GM15510 (cell line): ENCODE data around the gene EXO5.

Experiments
- POLR2A ChIP-seq: IDR thresholded peaks from 3 replicates; pipeline ENCODE4 v1.6.1; 2011; ENCODE audit warnings: borderline replicate concordance; ENCODE audit not compliant: insufficient read length; ENCODE audit errors: extremely low read depth

The EXO5 gene

GRCh38 chr1:40532062-40532389, 23.5 kb downstream of the EXO5 start:
- TF ChIP-seq POLR2A = no peak

GRCh38 chr1:40532844-40533424, 24.4 kb downstream of the EXO5 start:
- TF ChIP-seq POLR2A = no peak

- TF ChIP-seq POLR2A = no peak
Measured at GRCh38 chr1:40534589-40534988, 26.0 kb downstream of the EXO5 start.

- no peak for TF ChIP-seq POLR2A
Measured at GRCh38 chr1:40535732-40536131, 27.2 kb downstream of the EXO5 start.

- TF ChIP-seq POLR2A = no peak
Measured at GRCh38 chr1:40539338-40539737, 30.8 kb downstream of the EXO5 start.

DNA sequence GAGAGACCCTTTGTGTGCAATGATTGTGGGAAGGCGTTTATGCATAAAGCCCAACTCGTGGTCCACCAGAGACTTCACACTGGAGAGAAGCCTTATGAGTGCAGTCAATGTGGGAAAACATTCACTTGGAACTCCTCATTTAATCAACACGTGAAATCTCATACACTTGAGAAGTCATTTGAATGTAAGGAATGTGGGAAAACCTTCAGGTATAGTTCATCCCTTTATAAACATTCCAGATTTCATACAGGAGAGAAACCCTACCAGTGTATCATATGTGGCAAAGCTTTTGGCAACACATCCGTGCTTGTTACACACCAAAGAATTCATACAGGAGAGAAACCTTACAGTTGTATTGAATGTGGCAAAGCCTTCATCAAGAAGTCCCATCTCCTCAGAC, 38.4 kb downstream of the EXO5 start:
- TF ChIP-seq POLR2A = no peak

- no peak for TF ChIP-seq POLR2A
Measured at GRCh38 chr1:40553017-40553416, 44.5 kb downstream of the EXO5 start.

- TF ChIP-seq POLR2A = no peak
Measured at GRCh38 chr1:40556121-40556520, 47.6 kb downstream of the EXO5 start.

GRCh38 chr1:40562185-40562584, 53.6 kb downstream of the EXO5 start:
- TF ChIP-seq POLR2A = no peak

- no peak for TF ChIP-seq POLR2A
Measured at GRCh38 chr1:40563266-40563665, 54.7 kb downstream of the EXO5 start.

DNA sequence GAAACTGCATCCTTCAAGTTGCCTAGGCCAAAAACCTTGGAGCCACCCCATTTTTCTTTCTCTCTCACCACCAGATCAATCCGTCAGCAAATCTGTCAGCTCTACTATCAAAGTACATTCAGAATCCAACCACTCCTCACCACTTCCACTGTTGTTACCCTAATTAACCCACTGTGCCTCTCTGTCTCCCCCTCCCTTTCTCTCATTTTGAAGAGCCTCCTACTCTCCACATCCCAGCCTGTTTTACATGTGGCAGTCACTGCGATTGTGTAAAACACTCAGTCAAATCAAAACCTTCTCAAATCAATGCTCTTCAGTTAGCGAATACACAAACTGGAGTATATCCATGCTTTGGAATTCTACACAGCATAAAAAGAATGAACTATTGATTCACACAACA, 55.9 kb downstream of the EXO5 start:
- no peak for TF ChIP-seq POLR2A

- no peak for TF ChIP-seq POLR2A
Measured at GRCh38 chr1:40564913-40565312, 56.3 kb downstream of the EXO5 start.
